Measurements from ENCODE around the gene ITGB3BP.

DNA sequence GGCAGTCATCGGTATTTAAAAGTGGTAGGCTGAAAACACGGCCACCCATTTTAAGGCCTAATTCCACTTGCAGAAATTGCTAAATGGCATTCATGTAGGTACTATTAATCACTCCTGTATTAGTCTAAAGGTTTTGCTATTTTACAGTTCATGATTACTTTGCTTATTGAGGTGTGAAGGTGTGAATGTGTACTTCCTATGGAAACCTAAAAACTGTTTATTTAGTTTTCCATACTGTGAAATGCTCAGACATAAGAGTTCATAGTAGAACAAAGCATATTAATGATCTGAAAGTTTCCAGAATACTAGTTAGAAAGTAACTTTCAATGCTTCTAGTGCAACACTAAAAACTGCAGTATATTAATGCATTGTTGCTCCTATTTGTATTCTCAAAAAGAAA lies 69.8 kb downstream of the ITGB3BP start:
- TF ChIP-seq EZH2 (IDR thresholded peaks at IDR 0.05; ENCODE audit: borderline replicate concordance) = no peak
- TF ChIP-seq, protein P1, sequence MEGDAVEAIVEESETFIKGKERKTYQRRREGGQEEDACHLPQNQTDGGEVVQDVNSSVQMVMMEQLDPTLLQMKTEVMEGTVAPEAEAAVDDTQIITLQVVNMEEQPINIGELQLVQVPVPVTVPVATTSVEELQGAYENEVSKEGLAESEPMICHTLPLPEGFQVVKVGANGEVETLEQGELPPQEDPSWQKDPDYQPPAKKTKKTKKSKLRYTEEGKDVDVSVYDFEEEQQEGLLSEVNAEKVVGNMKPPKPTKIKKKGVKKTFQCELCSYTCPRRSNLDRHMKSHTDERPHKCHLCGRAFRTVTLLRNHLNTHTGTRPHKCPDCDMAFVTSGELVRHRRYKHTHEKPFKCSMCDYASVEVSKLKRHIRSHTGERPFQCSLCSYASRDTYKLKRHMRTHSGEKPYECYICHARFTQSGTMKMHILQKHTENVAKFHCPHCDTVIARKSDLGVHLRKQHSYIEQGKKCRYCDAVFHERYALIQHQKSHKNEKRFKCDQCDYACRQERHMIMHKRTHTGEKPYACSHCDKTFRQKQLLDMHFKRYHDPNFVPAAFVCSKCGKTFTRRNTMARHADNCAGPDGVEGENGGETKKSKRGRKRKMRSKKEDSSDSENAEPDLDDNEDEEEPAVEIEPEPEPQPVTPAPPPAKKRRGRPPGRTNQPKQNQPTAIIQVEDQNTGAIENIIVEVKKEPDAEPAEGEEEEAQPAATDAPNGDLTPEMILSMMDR (IDR thresholded peaks at IDR 0.05; ENCODE audit: poor library complexity) = no peak
- TF ChIP-seq EZH2phosphoT487 (IDR thresholded peaks at IDR 0.05; ENCODE audit: low read depth, severe bottlenecking, unreplicated experiment) = no peak
